K562 (cell line): ENCODE measurements around the gene COL6A1. TPM values are rescaled to one million over a fixed set of nuclear protein-coding genes. Genes with fewer than 3 reads are reported as not detected.

ENCODE experiments used
- ATAC-seq: fragments of 200-7000 bp; cut with Tn5 transposase; 3 replicates; pipeline ENCODE4 v1.9.1; 2020; ENCODE audit warnings: moderate library complexity
- BruUV-seq: library from RNA; stranded (reverse); fragments of 400-500 nt; replicated peaks from 2 replicates; lab custom pipeline; 2021; lab: Mats Ljungman, UMichigan
- CTCF ChIA-PET: fragments of 300-600 bp; formaldehyde crosslinking; extraction: SDS; loops from one replicate; lab custom pipeline; 2021; ENCODE audit warnings: low intra/inter-chr PET ratio; lab: Yijun Ruan, JAX
- POLR2A ChIA-PET: fragments of 300-600, 350-650 bp; sonication (Branson Sonifier 250); formaldehyde crosslinking; extraction: SDS; loops from one replicate; lab custom pipeline; 2021; ENCODE audit warnings: antibody characterized with exemption, inconsistent platforms; lab: Yijun Ruan, JAX
- DNase-seq, 4 experiments: peaks; one replicate each; pipeline versions ENCODE4 v3.0.0 to v3.0.0-alpha.2; 2011 to 2018; ENCODE audit warnings: low spot score in 3 of 4, mixed read lengths in 3 of 4; ENCODE audit errors: extremely low read depth in 1 of 4
- FAIRE-seq: peaks from 2 replicates; lab custom pipeline; 2011; peaks lifted over from hg19 to GRCh38; lab: Jason Lieb, UNC
- H2AFZ ChIP-seq: 2 replicates; pipeline ENCODE4 v1.6.0; 2011; ENCODE audit warnings: low read depth, low read length, control low read depth, inconsistent platforms
- H3K27ac ChIP-seq: fragments of 200-600 bp; 3 replicates; pipeline ENCODE4 v1.8.0; 2011; ENCODE audit warnings: low read depth, mild to moderate bottlenecking, control low read depth, inconsistent platforms, low read length, moderate library complexity, mixed read lengths; ENCODE audit errors: extremely low read depth
- H3K27me3 ChIP-seq, 2 experiments: fragments of 300-600 bp in 1 of 2; 2 replicates in 1 of 2; 3 replicates in 1 of 2; pipeline versions ENCODE4 v1.6.0 to v1.8.0; 2011; ENCODE audit warnings: inconsistent platforms in 2 of 2, low read length in 2 of 2, mild to moderate bottlenecking in 1 of 2, mixed read lengths in 1 of 2, moderate library complexity in 1 of 2; ENCODE audit not compliant: control insufficient read depth in 2 of 2, insufficient read depth in 2 of 2
- H3K36me3 ChIP-seq: fragments of 300-600 bp; 3 replicates; pipeline ENCODE4 v1.8.0; 2011; ENCODE audit warnings: mild to moderate bottlenecking, low read length, inconsistent platforms; ENCODE audit not compliant: control insufficient read depth, insufficient read depth
- H3K4me1 ChIP-seq, 2 experiments: fragments of 200-600 bp in 1 of 2; replicated peaks in 1 of 2; 2 replicates in 1 of 2; 3 replicates in 1 of 2; pipeline versions ENCODE4 v1.5.1 to v1.8.0; 2011; ENCODE audit warnings: inconsistent platforms in 2 of 2, low read length in 2 of 2, mild to moderate bottlenecking in 1 of 2, mixed read lengths in 1 of 2, moderate library complexity in 1 of 2; ENCODE audit not compliant: control insufficient read depth in 2 of 2, insufficient read depth in 2 of 2
- H3K4me2 ChIP-seq: 2 replicates; pipeline ENCODE4 v1.6.1; 2011; ENCODE audit warnings: low read length, control low read depth, inconsistent platforms, mixed read lengths; ENCODE audit not compliant: insufficient read depth
- H3K4me3 ChIP-seq: fragments of 200-600 bp; sonication (generic), shearing (Covaris generic); 2 replicates; pipeline ENCODE4 v1.5.1; 2016; ENCODE audit warnings: control low read depth, inconsistent platforms
- H3K79me2 ChIP-seq: fragments of 200-600 bp; 3 replicates; pipeline ENCODE4 v1.8.0; 2011; ENCODE audit warnings: low read length, inconsistent platforms; ENCODE audit not compliant: control insufficient read depth, insufficient read depth
- H3K9ac ChIP-seq, 2 experiments: 2 replicates each; pipeline versions ENCODE4 v1.6.0 to v1.6.1; 2011; ENCODE audit warnings: low read depth in 2 of 2, low read length in 2 of 2, control low read depth in 1 of 2, inconsistent platforms in 1 of 2, mild to moderate bottlenecking in 1 of 2, mixed read lengths in 1 of 2; ENCODE audit not compliant: insufficient read depth in 1 of 2
- H3K9me1 ChIP-seq: one replicate; pipeline ENCODE4 v1.6.0; 2011; ENCODE audit warnings: inconsistent platforms, mild to moderate bottlenecking, low read length, moderate library complexity; ENCODE audit not compliant: control insufficient read depth, insufficient read depth
- H3K9me3 ChIP-seq: replicated peaks from 2 replicates; pipeline ENCODE4 v1.5.1; 2011; ENCODE audit warnings: low read depth, low read length, inconsistent platforms; ENCODE audit not compliant: control insufficient read depth, insufficient read depth
- H4K20me1 ChIP-seq: replicated peaks from 2 replicates; pipeline ENCODE4 v1.6.1; 2011; ENCODE audit warnings: low read length, inconsistent platforms, mixed read lengths; ENCODE audit not compliant: control insufficient read depth, insufficient read depth
- ELF1 ChIP-seq: fragments of 200-800 bp; sonication (Bioruptor generic); IDR thresholded peaks from 2 replicates; pipeline ENCODE4 v1.6.1; 2016; ENCODE audit warnings: missing genetic modification characterization, missing compliant biosample characterization
- GABPA ChIP-seq: fragments of 200-800 bp; sonication (Bioruptor generic); conservative IDR thresholded peaks from 2 replicates; pipeline ENCODE4 v1.6.1; 2016; ENCODE audit warnings: low read depth, missing genetic modification characterization, missing compliant biosample characterization
- GTF2F1 ChIP-seq: IDR thresholded peaks from 2 replicates; pipeline ENCODE4 v1.6.1; 2011; ENCODE audit warnings: low read depth, low read length, improper control_type of control experiment
- NONO ChIP-seq, 2 experiments: fragments of 200-400 bp in 1 of 2; fragments of 450-650 bp in 1 of 2; formaldehyde crosslinking in 1 of 2; IDR thresholded peaks; 2 replicates each; pipeline ENCODE4 v1.6.1; 2017; ENCODE audit warnings: low read depth in 2 of 2, mild to moderate bottlenecking in 2 of 2, moderate library complexity in 2 of 2, low read length in 1 of 2
- RBM25 ChIP-seq: fragments of 200-400 bp; formaldehyde crosslinking; IDR thresholded peaks from 2 replicates; pipeline ENCODE4 v1.6.1; 2018; ENCODE audit warnings: low read length, low read depth, moderate library complexity; ENCODE audit not compliant: severe bottlenecking
- TBL1XR1 ChIP-seq, 2 experiments: IDR thresholded peaks; 2 replicates each; pipeline ENCODE4 v1.6.1; 2012; ENCODE audit warnings: improper control_type of control experiment in 2 of 2, low read length in 2 of 2, mild to moderate bottlenecking in 1 of 2
- ZBTB7A ChIP-seq: IDR thresholded peaks from 2 replicates; pipeline ENCODE4 v1.6.1; 2011; ENCODE audit warnings: low read depth, mild to moderate bottlenecking, low read length, moderate library complexity, borderline replicate concordance; ENCODE audit not compliant: control insufficient read depth
- WGBS: fragments of 100-300 bp; shearing (Covaris generic); methylation state at CpG from one replicate; pipeline ENCODE4 v1.1.6; 2016; ENCODE audit warnings: low coverage, mixed read lengths; ENCODE audit not compliant: insufficient coverage; ENCODE audit errors: missing lambda C conversion rate; 5-methylcytosine and 5-hydroxymethylcytosine counted together
- in situ Hi-C: fragments of 300-500 bp; cut with MboI; formaldehyde crosslinking; loops from 4 replicates; pipeline ENCODE4 v1.15.0; 2018; ENCODE audit warnings: inconsistent platforms, mixed read lengths
- intact Hi-C: fragments of 100-400 bp; cut with micrococcal nuclease; formaldehyde crosslinking; loops from 2 replicates; pipeline ENCODE4 v1.14.2; 2022
- polyA plus RNA-seq, 8 experiments: library from polyadenylated mRNA; depleted of rRNA in 4 of 8; stranded (reverse) in 5 of 8; unstranded in 3 of 8; fragments of >200 nt; fragmentation: Nextera tagmentation in 2 of 8; fragmentation: Illumina TruSeq in 1 of 8; extraction: Ambion mirVana in 2 of 8; extraction: Trizol in 1 of 8; gene quantifications; 2 replicates each; pipeline versions ENCODE4 v1.2.1 to v1.2.3, GENCODE V29; 2011 to 2014; ENCODE audit warnings: inconsistent platforms in 1 of 8, missing spikeins in 1 of 8
- total RNA-seq, 7 experiments: library from RNA; depleted of rRNA in 6 of 7; stranded (reverse); fragments of >200 nt in 6 of 7; fragmentation: Illumina TruSeq in 2 of 7; extraction: Trizol in 2 of 7; gene quantifications; 2 replicates each; pipeline versions ENCODE4 v1.2.1 to v1.2.3, GENCODE V29; 2011 to 2021; ENCODE audit warnings: low replicate concordance in 1 of 7

COL6A1 gene
- total and polyA plus RNA-seq, 9 of the 15 experiments (the other 6 are each of a cell fraction or from before 2014, with no cell fraction given) = 0.07 to 1.3 (median 0.14) TPM; not detected in 3

DNA sequence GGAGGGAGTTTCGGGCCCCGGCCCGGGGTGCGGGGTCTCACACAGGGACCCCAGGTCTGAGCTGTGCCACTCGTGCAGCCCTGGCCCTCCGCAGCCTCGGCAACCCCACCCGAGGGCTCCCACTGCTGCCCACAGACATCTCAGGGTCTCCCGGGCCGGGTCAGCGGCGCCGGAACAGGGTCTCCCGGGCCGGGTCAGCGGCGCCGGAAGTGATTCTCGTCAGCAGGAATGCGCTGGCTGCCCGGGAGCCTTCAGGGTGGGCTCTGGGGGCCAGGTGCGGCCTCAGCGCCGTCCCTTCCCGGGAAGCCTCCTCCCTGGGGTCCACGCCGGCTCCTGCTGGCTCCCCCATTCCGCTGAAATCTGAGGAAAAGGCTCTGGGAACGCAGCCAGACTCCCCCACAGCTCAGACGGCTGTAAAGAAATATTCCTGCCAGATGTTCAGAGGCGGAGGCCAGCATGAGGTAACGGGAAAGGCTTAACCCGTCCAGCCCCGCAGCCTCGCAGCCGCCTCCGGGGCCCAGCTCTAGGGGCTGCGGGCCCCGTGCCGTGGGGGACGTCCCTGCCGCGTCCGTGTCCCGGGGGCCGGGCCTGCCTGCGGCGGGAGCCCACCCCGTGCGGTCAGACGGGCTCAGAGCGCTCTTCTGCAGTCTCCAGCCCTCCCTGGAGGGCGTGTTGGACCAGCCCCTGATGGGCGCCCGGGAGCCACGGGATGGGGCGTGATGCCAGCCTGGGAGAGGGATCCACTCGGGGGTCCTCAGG is 8.7 kb upstream of the COL6A1 start:
- H3K9me3 ChIP-seq = no peaks in the 10 kb centered on the region
- H3K4me3 ChIP-seq = no peak overlapping the region
- BruUV-seq = no TSS peak
- no peaks in the 10 kb centered on the region for H3K36me3 ChIP-seq
- peaks cover 0 to 52% of the 10 kb centered on the region in 2 experiments; a peak in 4 of 5 replicates for H3K4me1 ChIP-seq
- no peaks in the 10 kb centered on the region for H3K79me2 ChIP-seq
- DNase-seq (no peak), FAIRE-seq (no peak), ATAC-seq (peak; percentile 14)
- H3K27ac ChIP-seq = no peak overlapping the region
- peaks cover 31 to 46% of the 10 kb centered on the region in 2 experiments for H3K27me3 ChIP-seq
- ChIA-PET POLR2A (interaction anchor here (0.6 to 1.3 kb wide), 2 partner anchors 128 to 171 kb away, joined by 3 to 5 read pairs; no protein-coding TSS in a partner anchor), CTCF (no interaction called here)
- intact Hi-C loops = loop anchor here (5.0 to 10.0 kb wide), 3 partner anchors 72 to 169 kb away; partner anchors contain the start of gene COL6A2
- no peak overlapping the region for H3K9ac ChIP-seq
- 8% methylated on average over 52 of the region's 58 CpGs for WGBS
- no peaks in the 10 kb centered on the region for H3K9me1 ChIP-seq
- 0 out of 2 replicates have a peak overlapping the region, but pooled peaks have one; percentile 10 for H3K4me2 ChIP-seq
- peak; percentile 18; the same call in 1 of the 2 replicates for TF ChIP-seq GABPA (tag)
- TF ChIP-seq TBL1XR1 (IDR thresholded peaks at IDR 0.05; ENCODE audit: low read length in 2 of 2) = no peak
- peak; percentile 59; the same call in 1 of the 2 replicates for TF ChIP-seq ZBTB7A
- no peak for TF ChIP-seq RBM25
- no peak for TF ChIP-seq GTF2F1
- TF ChIP-seq ELF1 (tag) = no peak
- TF ChIP-seq NONO (IDR thresholded peaks at IDR 0.05; ENCODE audit: low read depth in 2 of 2, low read length in 1 of 2) = no peak
- H2AFZ ChIP-seq = no peak overlapping the region
- in situ Hi-C loops = no loop called here
- H4K20me1 ChIP-seq = peaks cover 6% of the 10 kb centered on the region; the same call in 1 of the 2 replicates
